HG02885 (cell line): ENCODE results near the gene SLC22A31.

Experiments
- ATAC-seq: cut with Tn5 transposase; IDR thresholded peaks from one replicate; pipeline ENCODE4 v1.9.1; 2021; ENCODE audit warnings: mild to moderate bottlenecking; ENCODE audit not compliant: unreplicated experiment, poor library complexity

The SLC22A31 gene

GRCh38 chr16:89154390-89155183 lies 45.8 kb downstream of the SLC22A31 start:
- no peak for ATAC-seq

- ATAC-seq = no peak
Measured at GRCh38 chr16:89153848-89154271, 46.5 kb downstream of the SLC22A31 start.

GRCh38 chr16:89152831-89153700 lies 47.3 kb downstream of the SLC22A31 start:
- ATAC-seq = no peak

GRCh38 chr16:89150981-89151380 lies 49.4 kb downstream of the SLC22A31 start:
- no peak for ATAC-seq

GRCh38 chr16:89150090-89150835 lies 50.1 kb downstream of the SLC22A31 start:
- no peak for ATAC-seq

- no peak for ATAC-seq
Measured at GRCh38 chr16:89149386-89149785, 51.0 kb downstream of the SLC22A31 start.

- ATAC-seq = no peak
Measured at GRCh38 chr16:89147085-89147817, 53.1 kb downstream of the SLC22A31 start.

GRCh38 chr16:89146211-89147005 lies 53.9 kb downstream of the SLC22A31 start:
- no peak for ATAC-seq
